H1 (cell line): ENCODE results near the gene SH3BGRL3. TPM values are rescaled to one million over a fixed set of nuclear protein-coding genes. Genes with fewer than 3 reads are reported as not detected.

Source experiments
- CTCF ChIA-PET: fragments of 300-600 bp; sonication (Branson Sonifier 250); formaldehyde crosslinking; loops from one replicate; lab custom pipeline; 2021; ENCODE audit not compliant: partially characterized antibody; lab: Charles Lee
- POLR2A ChIA-PET: fragments of 300-600 bp; sonication (Branson Sonifier 250); formaldehyde crosslinking; loops from one replicate; lab custom pipeline; 2021; ENCODE audit warnings: inconsistent platforms; ENCODE audit not compliant: partially characterized antibody; lab: Charles Lee
- DNase-seq, 2 experiments: peaks; one replicate each; pipeline versions ENCODE4 v3.0.0 to v3.0.0-alpha.2; 2010 to 2022; ENCODE audit warnings: low spot score in 2 of 2, low read depth in 1 of 2, mixed read lengths in 1 of 2
- FAIRE-seq: peaks from 2 replicates; lab custom pipeline; 2011; peaks lifted over from hg19 to GRCh38; lab: Jason Lieb, UNC
- H2AFZ ChIP-seq: 2 replicates; pipeline ENCODE4 v1.8.1; 2012; ENCODE audit warnings: low read length, inconsistent platforms
- H2AK5ac ChIP-seq: 2 replicates; pipeline ENCODE4 v1.6.1; 2013; ENCODE audit warnings: low read depth, low read length
- H2BK120ac ChIP-seq: replicated peaks from 2 replicates; pipeline ENCODE3; 2013; ENCODE audit warnings: low read depth, low read length, inconsistent platforms
- H2BK12ac ChIP-seq: 2 replicates; pipeline ENCODE4 v1.6.1; 2013; ENCODE audit warnings: low read depth, low read length
- H2BK15ac ChIP-seq: 2 replicates; pipeline ENCODE4 v1.6.1; 2013; ENCODE audit warnings: low read length
- H2BK20ac ChIP-seq: 2 replicates; pipeline ENCODE4 v1.6.1; 2013; ENCODE audit warnings: low read length
- H2BK5ac ChIP-seq: 2 replicates; pipeline ENCODE4 v1.6.1; 2013; ENCODE audit warnings: low read depth, low read length
- H3K14ac ChIP-seq: 2 replicates; pipeline ENCODE4 v1.6.1; 2013; ENCODE audit warnings: inconsistent platforms; ENCODE audit not compliant: insufficient read length
- H3K18ac ChIP-seq: 2 replicates; pipeline ENCODE4 v1.6.1; 2013; ENCODE audit warnings: low read length; ENCODE audit errors: extremely low read depth
- H3K23ac ChIP-seq: 2 replicates; pipeline ENCODE4 v1.6.1; 2013; ENCODE audit warnings: inconsistent platforms; ENCODE audit not compliant: insufficient read length
- H3K23me2 ChIP-seq: 2 replicates; pipeline ENCODE4 v1.6.1; 2013; ENCODE audit warnings: low read depth, low read length
- H3K27ac ChIP-seq: 2 replicates; pipeline ENCODE4 v1.6.1; 2011; ENCODE audit warnings: low read depth, low read length, inconsistent platforms
- H3K27me3 ChIP-seq, 4 experiments: replicated peaks in 1 of 4; 1 replicate in 1 of 4; 2 replicates in 3 of 4; pipeline versions ENCODE4 v1.6.1 to v1.8.1; 2011 to 2013; ENCODE audit warnings: low read length in 3 of 4, mild to moderate bottlenecking in 3 of 4, inconsistent platforms in 2 of 4, mixed read lengths in 2 of 4, moderate library complexity in 1 of 4; ENCODE audit not compliant: control insufficient read depth in 3 of 4, insufficient read depth in 3 of 4; ENCODE audit errors: extremely low read depth in 1 of 4
- H3K36me3 ChIP-seq, 4 experiments: 2 replicates each; pipeline versions ENCODE4 v1.6.1 to v1.8.1; 2011 to 2013; ENCODE audit warnings: mild to moderate bottlenecking in 4 of 4, low read length in 3 of 4, moderate library complexity in 2 of 4, control low read depth in 1 of 4, inconsistent platforms in 1 of 4; ENCODE audit not compliant: insufficient read depth in 4 of 4, control insufficient read depth in 2 of 4
- H3K4ac ChIP-seq: replicated peaks from 2 replicates; pipeline ENCODE3; 2013; ENCODE audit warnings: low read length, low read depth, mixed read lengths, inconsistent platforms; ENCODE audit not compliant: insufficient read length
- H3K4me1 ChIP-seq, 4 experiments: replicated peaks in 1 of 4; 1 replicate in 1 of 4; 2 replicates in 3 of 4; pipeline versions ENCODE4 v1.6.1 to v1.8.1; 2011 to 2013; ENCODE audit warnings: low read length in 3 of 4, inconsistent platforms in 2 of 4, mixed read lengths in 1 of 4; ENCODE audit not compliant: insufficient read depth in 4 of 4, control insufficient read depth in 3 of 4
- H3K4me2 ChIP-seq, 2 experiments: 2 replicates each; pipeline versions ENCODE4 v1.6.1 to v1.8.1; 2011 to 2013; ENCODE audit warnings: low read depth in 2 of 2, low read length in 2 of 2, control low read depth in 1 of 2, inconsistent platforms in 1 of 2, mild to moderate bottlenecking in 1 of 2; ENCODE audit not compliant: insufficient read depth in 1 of 2
- H3K4me3 ChIP-seq, 4 experiments: fragments of 200-600, 300-600 bp in 1 of 4; sonication (generic), shearing (Covaris generic), sonication (Bioruptor Twin) in 1 of 4; 2 replicates each; pipeline versions ENCODE4 v1.5.1 to v1.8.1; 2011 to 2016; ENCODE audit warnings: low read length in 4 of 4, low read depth in 3 of 4, control low read depth in 2 of 4, inconsistent platforms in 2 of 4, mild to moderate bottlenecking in 2 of 4, mixed read lengths in 1 of 4, moderate library complexity in 1 of 4; ENCODE audit not compliant: insufficient read depth in 2 of 4; ENCODE audit errors: extremely low read depth in 1 of 4
- H3K56ac ChIP-seq: replicated peaks from 2 replicates; pipeline ENCODE3; 2013; ENCODE audit warnings: low read depth, mild to moderate bottlenecking, mixed read lengths, low read length, inconsistent platforms; ENCODE audit not compliant: insufficient read length
- H3K79me1 ChIP-seq: 2 replicates; pipeline ENCODE4 v1.6.1; 2013; ENCODE audit warnings: low read depth, low read length, control low read depth
- H3K79me2 ChIP-seq, 2 experiments: 2 replicates each; pipeline versions ENCODE4 v1.6.1 to v1.8.1; 2012 to 2013; ENCODE audit warnings: low read length in 2 of 2, mild to moderate bottlenecking in 2 of 2, inconsistent platforms in 1 of 2; ENCODE audit not compliant: insufficient read depth in 2 of 2, control insufficient read depth in 1 of 2
- H3K9ac ChIP-seq, 4 experiments: replicated peaks in 1 of 4; 1 replicate in 1 of 4; 2 replicates in 3 of 4; pipeline versions ENCODE4 v1.6.1 to v1.8.1; 2011 to 2013; ENCODE audit warnings: low read depth in 3 of 4, low read length in 3 of 4, control low read depth in 2 of 4, mild to moderate bottlenecking in 2 of 4, moderate library complexity in 2 of 4, inconsistent platforms in 1 of 4; ENCODE audit errors: extremely low read depth in 1 of 4
- H3K9me3 ChIP-seq, 2 experiments: 2 replicates each; pipeline versions ENCODE4 v1.6.1 to v1.8.1; 2012 to 2013; ENCODE audit warnings: mild to moderate bottlenecking in 2 of 2, moderate library complexity in 2 of 2, control low read depth in 1 of 2, inconsistent platforms in 1 of 2, low read depth in 1 of 2, low read length in 1 of 2, mixed read lengths in 1 of 2; ENCODE audit not compliant: insufficient read depth in 2 of 2
- H4K20me1 ChIP-seq, 2 experiments: replicated peaks in 1 of 2; 2 replicates each; pipeline versions ENCODE3 to v1.8.1; 2011 to 2013; ENCODE audit warnings: inconsistent platforms in 2 of 2, low read length in 2 of 2, mild to moderate bottlenecking in 1 of 2; ENCODE audit not compliant: insufficient read depth in 2 of 2, control insufficient read depth in 1 of 2
- H4K5ac ChIP-seq: 2 replicates; pipeline ENCODE4 v1.6.1; 2013; ENCODE audit warnings: low read length, low read depth, mixed read lengths, inconsistent platforms; ENCODE audit not compliant: insufficient read length
- H4K8ac ChIP-seq: 2 replicates; pipeline ENCODE4 v1.8.0; 2013; ENCODE audit warnings: mild to moderate bottlenecking, moderate library complexity, low read length, inconsistent platforms; ENCODE audit not compliant: insufficient read depth; ENCODE audit errors: extremely low read depth
- H4K91ac ChIP-seq: replicated peaks from 2 replicates; pipeline ENCODE3; 2013; ENCODE audit warnings: low read length, mixed read lengths, inconsistent platforms; ENCODE audit not compliant: insufficient read length
- CBX5 ChIP-seq: fragments of 300-800, 300-1000 bp; sonication (generic); IDR thresholded peaks from 2 replicates; pipeline ENCODE4 v1.7.1; 2016; ENCODE audit warnings: antibody characterized with exemption, low read length, low read depth
- HDAC2 ChIP-seq, 2 experiments: fragments of 300-600 bp in 1 of 2; sonication (generic) in 1 of 2; IDR thresholded peaks; 2 replicates each; pipeline ENCODE4 v1.6.1; 2011 to 2012; ENCODE audit warnings: low read depth in 2 of 2, low read length in 2 of 2, mild to moderate bottlenecking in 2 of 2, moderate library complexity in 2 of 2, borderline replicate concordance in 1 of 2, inconsistent platforms in 1 of 2
- POLR2AphosphoS5 ChIP-seq: IDR thresholded peaks from 2 replicates; pipeline ENCODE4 v1.6.1; 2011; ENCODE audit warnings: low read depth, low read length
- TEAD4 ChIP-seq: IDR thresholded peaks from 2 replicates; pipeline ENCODE4 v1.6.1; 2012; ENCODE audit warnings: low read depth, low read length, inconsistent platforms, mixed read lengths
- WGBS, 2 experiments: shearing (Covaris generic) in 1 of 2; methylation state at CpG; one replicate each; pipeline versions ENCODE4 v1.1.6 to v1.1.7; 2013 to 2015; ENCODE audit warnings: low lambda C conversion rate in 2 of 2, mixed read lengths in 2 of 2, inconsistent platforms in 1 of 2, low coverage in 1 of 2, missing lambda C conversion rate in 1 of 2; ENCODE audit not compliant: insufficient replicate concordance in 2 of 2, insufficient coverage in 1 of 2, insufficient read length in 1 of 2; ENCODE audit errors: extremely low coverage in 1 of 2, missing lambda C conversion rate in 1 of 2; 5-methylcytosine and 5-hydroxymethylcytosine counted together
- polyA plus RNA-seq, 7 experiments: library from polyadenylated mRNA; depleted of rRNA in 3 of 7; stranded (reverse) in 5 of 7; unstranded in 2 of 7; fragments of >200 nt in 5 of 7; fragments of 200-250 nt in 2 of 7; gene quantifications; 1 replicate in 5 of 7; 2 replicates in 1 of 7; 4 replicates in 1 of 7; pipeline versions ENCODE4 v1.2.1 to v1.2.3, GENCODE V29; 2011 to 2013; ENCODE audit warnings: missing spikeins in 2 of 7, mixed read lengths in 2 of 7
- total RNA-seq: library from RNA; stranded (reverse); fragmentation: NEBNext Ultra II Directional; extraction: Animal tissue kit (Norgen Biotek cat#: 25700); gene quantifications from 2 replicates; pipeline ENCODE4 v1.2.1, GENCODE V29; 2021

The SH3BGRL3 gene
- total and polyA plus RNA-seq, 2 of the 8 experiments (the other 6 are each of a cell fraction or from before 2014, with no cell fraction given) = 77.8 to 107 TPM

- Histone ChIP-seq H3K56ac (no peak overlapping the region), H4K5ac (no peak overlapping the region), H2BK20ac (no peak overlapping the region), H3K4me2 (no peak overlapping the region), H3K9me3 (no peaks in the 10 kb centered on the region), H3K18ac (no peak overlapping the region), H4K8ac (no peak overlapping the region), H2BK15ac (no peak overlapping the region), H3K27me3 (no peaks in the 10 kb centered on the region), H3K4ac (no peak overlapping the region), H3K27ac (no peak overlapping the region), H2BK5ac (no peak overlapping the region), H3K36me3 (peaks cover 7 to 22% (median 18%) of the 10 kb centered on the region in 4 experiments; a peak in 7 of 8 replicates), H4K20me1 (peaks cover 0 to 2% of the 10 kb centered on the region in 2 experiments), H3K79me2 (no peaks in the 10 kb centered on the region), H2AFZ (no peak overlapping the region), H3K23me2 (no peaks in the 10 kb centered on the region), H3K79me1 (no peaks in the 10 kb centered on the region), H3K4me3 (no peak overlapping the region), H3K14ac (no peak overlapping the region), H3K4me1 (peaks cover 4 to 10% (median 8%) of the 10 kb centered on the region in 4 experiments), H2BK12ac (no peak overlapping the region), H3K9ac (no peak overlapping the region), H4K91ac (no peak overlapping the region), H3K23ac (no peak overlapping the region), H2BK120ac (no peak overlapping the region), H2AK5ac (no peak overlapping the region)
- POLR2A ChIA-PET = interaction anchor here (1.0 to 5.0 kb wide), 6 partner anchors 13 to 120 kb away, joined by 3 to 27 read pairs (median 4); partner anchors contain the start of gene SH3BGRL3
- no peak for DNase-seq
- TF ChIP-seq TEAD4 = no peak
- no peak for TF ChIP-seq CBX5
- TF ChIP-seq HDAC2 (IDR thresholded peaks at IDR 0.05; ENCODE audit: borderline replicate concordance in 1 of 2, low read depth in 2 of 2, low read length in 2 of 2) = no peak
- no peak for TF ChIP-seq POLR2AphosphoS5
- 72% methylated on average over 2 of the region's 2 CpGs; no CpG with 5 or more reads in 1 of the 2 experiments for WGBS, 2 experiments
- FAIRE-seq = no peak
- CTCF ChIA-PET = interaction anchor here (1.2 to 57.0 kb wide), 14 partner anchors 18 to 218 kb away, joined by 3 to 1530 read pairs (median 6); partner anchors contain the start of genes CRYBG2, SH3BGRL3 and UBXN11
These were observed 41.0 kb downstream of the SH3BGRL3 start for GRCh38 chr1:26320896-26321295.
